HG02981 (cell line): ENCODE results near the gene KCNK17.

ENCODE experiments used
- ATAC-seq: cut with Tn5 transposase; IDR thresholded peaks from one replicate; pipeline ENCODE4 v1.9.1; 2021; ENCODE audit warnings: mild to moderate bottlenecking, moderate library complexity; ENCODE audit not compliant: unreplicated experiment

The KCNK17 gene

DNA sequence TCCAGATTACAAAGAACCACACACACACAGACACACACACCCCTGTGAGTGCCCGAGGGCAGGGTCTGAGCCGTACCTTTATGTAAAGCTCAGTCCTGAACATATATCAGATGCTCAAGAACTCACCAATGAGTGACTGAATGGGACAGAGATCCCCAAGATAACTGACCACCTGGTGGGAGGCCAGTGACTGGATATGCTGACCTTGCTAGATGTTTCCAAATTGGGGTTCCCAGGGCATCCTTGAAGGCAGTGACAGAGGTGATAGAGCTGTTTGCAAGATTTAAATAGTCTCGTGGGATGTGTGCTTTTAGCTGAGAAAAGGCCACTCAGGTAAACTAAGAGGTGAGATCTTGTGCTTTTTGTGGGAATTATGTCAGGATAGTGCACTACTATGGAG, 39.3 kb downstream of the KCNK17 start:
- no peak for ATAC-seq

DNA sequence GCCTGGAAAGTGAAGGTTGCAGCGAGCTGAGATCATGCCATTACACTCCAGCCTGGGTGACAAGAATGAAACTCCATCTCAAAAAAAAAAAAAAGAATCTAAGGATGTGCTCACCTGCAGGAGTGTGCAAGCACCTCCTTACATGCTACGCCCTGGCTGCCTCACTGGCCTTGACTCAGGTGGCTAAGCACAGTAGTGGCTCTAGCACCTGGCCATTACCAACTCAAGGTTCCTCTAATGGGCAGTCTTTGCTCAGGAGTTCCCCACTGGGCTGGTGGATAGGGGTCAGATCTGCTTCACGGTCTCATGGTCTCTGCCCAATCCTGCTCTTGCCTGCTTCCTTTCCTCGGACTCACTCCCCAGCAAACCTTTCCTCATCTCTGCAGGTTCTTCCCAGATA, 39.7 kb downstream of the KCNK17 start:
- ATAC-seq: no peak

DNA sequence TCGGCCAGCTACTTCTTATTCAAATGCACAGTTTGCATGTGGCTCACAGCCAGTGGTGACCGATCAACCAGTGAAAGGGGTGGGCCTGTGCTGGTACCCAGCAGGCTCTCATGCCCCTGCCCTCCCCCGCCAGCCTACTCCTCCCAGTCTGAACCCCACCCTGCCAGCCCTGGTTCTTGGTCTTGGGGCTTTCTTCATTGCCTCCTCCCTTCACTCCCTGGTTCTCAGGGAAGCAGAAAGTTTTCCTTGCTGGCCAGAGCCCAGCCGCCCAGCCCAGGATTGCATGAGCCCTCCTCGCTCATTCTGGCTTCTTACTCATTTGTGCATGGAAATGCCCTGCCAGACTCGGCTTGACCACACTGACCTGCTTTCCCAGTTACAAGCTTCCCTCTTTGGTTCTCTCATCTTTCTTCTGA, 40.8 kb downstream of the KCNK17 start:
- ATAC-seq: no peak

DNA sequence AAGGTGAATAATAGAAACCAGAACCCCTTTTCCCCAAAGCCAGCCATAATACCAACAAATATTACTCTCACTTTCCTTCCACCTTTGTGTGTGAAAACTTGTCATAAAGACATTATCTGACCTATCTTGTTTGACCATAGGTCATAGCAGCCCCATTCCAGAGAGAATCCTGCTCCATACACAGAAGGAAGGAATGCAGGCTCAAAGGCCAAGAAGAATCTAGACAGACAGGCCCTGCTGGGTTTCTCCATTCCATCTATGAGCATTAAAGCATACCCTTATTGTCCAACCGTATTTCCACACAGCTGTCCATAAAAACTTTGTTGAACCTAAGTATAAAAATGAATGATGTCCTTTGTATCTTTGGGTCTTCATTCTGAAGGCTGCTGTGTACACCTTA, 44.3 kb downstream of the KCNK17 start:
- no peak for ATAC-seq

DNA sequence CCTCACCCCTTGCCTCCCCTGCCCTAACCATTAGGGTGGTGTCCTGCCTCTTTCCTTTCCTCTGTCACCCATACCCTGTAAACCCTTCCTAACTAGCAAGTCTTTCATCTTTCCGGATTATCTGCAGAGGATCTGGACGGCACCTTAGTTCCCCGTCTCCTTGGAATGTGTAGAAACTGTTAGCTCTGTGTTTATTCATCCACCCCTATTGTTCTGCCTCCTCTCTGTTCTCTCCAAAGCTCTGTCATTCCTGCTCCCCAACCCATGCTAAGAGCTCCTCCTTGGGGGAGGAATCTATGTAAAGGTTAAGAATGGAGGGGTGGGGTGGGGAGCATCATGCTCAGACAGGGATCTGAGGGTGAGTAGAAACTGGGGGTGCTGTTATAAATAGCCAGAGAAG, 45.5 kb downstream of the KCNK17 start:
- no peak for ATAC-seq

DNA sequence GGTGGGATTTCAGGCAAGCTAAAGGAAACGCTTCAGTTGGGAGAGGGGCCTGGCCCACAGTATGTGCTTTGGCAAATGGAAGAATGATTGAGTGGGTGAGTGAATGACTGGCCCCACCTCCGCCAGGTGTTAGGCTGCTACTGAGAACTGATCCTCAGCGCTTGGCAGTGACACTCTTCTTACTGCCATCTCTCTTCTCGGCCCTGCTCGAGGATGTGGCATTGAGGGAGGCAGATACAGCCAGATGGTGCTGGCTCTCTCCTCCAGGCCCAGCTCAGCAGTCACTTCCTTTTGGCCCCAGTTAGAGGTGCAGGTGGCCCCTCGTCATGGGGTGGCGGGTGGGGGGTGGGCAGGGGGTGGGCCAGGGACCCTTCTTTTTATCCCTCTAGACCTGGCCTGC, 46.0 kb downstream of the KCNK17 start:
- ATAC-seq: no peak

DNA sequence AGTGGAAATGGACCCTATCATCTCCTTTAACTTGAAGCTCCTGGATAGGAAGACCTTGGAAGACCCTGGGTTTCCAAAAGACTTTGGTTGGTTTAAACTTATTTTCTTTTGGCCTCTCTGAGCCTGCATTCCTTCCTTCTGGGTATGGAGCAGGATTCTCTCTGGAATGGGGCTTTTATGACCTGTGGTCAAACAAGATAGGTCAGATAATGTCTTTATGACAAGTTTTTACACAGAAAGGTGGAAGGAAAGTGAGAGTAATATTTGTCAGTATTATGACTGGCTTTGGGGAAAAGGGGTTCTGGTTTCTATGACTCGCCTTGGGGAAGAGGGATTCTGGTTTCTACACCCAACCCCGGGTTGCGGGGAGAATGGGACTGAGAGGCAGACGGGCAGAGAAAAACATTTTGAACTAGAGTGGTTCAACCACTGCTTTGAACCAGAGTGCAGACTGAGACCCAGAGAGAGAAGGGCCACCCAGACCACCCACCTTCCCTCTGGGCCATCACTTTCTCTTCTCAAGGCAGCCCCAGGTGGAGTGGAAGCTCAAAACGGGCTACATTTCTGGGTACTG, 47.4 kb downstream of the KCNK17 start:
- no peak for ATAC-seq

DNA sequence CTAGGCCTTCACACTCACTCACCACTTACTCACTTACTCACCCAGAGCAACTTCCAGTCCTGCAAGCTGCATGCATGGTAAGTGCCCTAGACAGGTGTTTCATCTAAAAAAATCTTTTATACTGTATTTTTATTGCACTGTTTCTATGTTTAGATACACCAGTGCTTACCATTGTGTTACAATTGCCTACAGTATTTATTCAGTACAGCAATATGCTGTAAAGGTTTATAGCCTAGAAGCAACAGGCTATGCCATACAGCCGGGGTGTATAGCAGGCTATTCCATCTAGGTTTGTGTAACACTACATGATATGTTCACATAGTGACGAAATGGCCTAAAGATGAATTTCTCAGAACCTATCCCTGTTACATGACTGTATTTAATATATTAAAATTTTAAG, 47.8 kb downstream of the KCNK17 start:
- no peak for ATAC-seq

DNA sequence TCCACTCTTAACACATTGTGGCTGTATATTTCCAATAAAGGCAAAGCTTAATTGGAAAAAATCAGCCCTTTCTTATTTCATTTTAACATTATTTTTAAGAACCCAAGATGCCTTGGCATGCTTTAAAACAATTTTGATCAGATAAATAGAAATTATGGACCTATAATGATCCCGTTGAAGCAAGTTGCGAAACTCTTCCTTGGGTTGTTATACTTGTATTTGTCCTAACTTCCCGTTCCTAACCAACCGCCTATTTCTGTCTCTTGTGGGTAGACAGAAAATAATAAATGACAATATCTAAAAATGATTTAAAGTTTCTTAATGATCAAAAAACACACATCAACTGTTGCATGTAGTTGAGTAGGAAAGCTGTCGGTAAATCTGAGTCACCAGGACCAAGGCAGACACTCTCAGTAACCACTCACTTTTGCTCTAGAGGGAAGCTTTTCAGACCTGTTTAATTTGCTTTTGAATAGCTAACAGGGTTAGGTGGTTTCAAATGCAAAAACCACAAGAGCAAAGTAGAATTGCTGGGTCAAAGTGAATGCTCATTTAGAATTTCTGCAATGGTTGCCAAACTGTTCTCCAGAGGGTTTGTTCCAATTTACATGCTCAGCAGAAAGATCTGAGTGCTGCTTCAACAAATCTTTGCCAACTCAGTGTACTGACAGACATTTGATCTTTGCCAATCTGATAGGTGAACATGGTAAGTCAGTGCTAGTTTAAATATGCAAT, 50.7 kb downstream of the KCNK17 start:
- ATAC-seq: no peak

DNA sequence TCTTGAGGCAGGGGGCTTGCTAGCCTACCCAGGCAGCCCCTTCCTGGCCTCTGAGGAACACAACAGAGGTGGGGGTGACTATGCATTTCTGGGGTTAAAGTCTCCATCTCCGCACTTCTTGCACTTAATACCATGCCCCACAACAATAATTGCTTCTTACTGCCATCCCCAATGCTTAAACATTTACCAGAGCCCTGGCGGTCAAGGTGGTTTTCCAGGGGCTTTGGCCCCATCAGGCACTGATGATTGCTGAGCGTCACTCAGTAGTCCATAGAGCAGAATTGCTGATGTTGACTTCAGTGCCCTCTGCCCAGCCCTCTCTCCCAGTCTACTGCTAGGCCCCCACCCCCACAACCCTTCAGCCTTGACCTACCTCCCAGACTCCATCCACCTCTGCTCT, 52.5 kb downstream of the KCNK17 start:
- ATAC-seq: no peak

DNA sequence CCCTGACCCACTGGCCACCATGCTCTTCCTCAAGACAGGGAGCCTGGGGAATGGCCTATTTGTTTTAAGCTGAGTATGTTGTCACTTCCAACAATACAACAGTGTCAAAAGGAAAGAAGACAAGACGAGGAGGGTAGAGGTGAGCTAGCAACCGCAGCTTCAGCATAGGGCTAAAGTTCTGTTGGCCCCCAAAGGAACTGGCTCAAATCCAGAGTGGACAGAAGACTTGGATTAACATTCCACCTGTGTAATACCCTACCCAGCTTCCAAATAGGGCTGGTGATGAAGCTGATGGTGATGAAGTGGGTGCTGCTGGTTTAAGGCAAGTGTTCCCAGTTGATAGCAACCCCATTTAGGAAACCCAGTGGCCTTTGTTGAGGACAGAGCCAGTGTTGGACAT, 53.3 kb downstream of the KCNK17 start:
- ATAC-seq: no peak

DNA sequence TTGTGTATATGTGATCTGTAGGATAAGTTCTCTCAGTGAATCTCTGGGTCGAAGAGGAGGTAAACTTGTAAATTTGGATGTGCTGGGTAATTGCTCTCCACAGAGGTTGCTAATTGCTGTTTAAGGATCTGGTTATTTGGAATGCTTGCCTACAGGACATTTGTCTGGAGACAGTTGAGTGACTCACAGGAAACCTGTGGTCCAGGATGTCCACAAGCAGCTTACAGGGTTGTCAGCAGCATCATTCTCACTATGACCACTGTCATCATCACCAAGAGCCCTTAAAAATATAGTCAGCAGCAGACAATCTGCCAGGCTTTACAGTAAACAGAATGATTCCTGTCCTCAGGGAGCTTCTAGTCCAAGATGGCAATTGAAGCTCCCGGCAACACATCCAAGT, 53.8 kb downstream of the KCNK17 start:
- no peak for ATAC-seq

DNA sequence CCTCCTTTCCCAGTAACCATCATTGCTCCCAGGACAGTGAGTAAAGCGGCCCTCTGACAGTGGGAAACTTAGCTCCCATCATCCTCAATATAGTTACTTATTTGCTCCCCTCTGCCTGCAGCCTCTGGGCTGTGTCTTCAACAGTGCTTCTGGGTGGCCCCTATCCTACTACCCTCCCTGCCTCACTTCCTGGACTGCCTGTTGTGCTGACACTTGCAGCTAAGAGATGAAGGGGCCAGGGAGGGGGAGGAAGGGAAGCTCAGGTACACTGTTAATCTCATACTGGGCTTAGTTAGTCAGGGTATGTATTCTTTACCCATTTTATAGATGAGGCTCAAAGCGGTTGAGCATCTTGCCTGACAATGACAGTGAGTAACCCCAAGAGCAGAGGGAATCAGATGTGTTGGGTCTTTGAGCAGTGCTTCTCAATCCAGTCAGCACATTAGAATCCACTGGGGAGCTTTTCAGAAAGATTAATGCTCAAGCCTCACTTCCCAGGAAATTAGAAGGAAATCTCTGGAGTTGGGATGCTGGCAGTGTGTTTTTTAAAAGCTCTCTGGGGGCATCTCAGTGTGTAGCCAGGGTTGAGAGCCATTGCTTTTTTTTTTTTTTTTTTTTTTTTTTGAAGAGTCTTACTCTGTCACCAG, 57.8 kb downstream of the KCNK17 start:
- no peak for ATAC-seq

DNA sequence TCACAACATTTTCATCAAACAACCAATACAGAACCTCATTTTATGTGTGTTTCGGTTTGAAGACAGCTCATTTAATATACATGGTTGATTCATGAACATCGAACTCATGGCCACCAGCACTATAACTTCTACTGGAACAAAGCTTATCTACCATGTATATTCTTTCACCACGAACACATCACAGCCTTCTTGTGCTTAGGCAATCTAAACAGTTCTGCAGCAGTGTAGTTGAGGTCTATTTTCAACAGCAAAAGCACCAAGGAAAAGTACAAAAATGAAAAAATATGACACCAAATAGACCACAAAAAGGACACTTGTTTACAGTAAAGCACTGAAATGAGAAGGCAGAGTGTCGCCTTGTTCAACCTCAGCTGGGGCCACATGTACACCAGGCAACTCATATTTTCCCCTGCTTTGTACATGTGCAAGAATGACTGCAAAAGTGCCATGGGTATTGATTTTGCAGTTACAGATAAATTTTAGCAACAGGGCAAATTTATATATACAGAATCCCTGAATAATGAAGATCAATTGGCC, 59.2 kb downstream of the KCNK17 start:
- no peak for ATAC-seq

DNA sequence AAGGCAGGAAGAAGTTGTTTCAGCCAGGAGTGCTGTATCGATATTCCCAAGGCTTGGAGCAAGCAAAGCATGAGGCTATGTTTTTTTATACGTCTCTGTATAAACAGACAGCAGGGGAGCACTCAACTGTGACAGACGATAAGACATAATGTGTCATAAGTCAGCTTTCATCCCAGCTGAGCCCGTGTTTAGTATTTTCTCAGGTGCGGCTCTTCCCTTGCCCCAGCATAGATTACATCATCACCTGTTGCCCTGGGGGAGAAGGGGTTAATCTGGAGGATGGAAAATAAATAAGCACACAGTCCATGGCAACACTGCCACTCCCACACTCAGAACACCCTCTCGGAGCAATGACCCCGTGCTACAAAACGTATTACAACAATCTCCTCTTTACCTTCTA, 62.8 kb downstream of the KCNK17 start:
- no peak for ATAC-seq

DNA sequence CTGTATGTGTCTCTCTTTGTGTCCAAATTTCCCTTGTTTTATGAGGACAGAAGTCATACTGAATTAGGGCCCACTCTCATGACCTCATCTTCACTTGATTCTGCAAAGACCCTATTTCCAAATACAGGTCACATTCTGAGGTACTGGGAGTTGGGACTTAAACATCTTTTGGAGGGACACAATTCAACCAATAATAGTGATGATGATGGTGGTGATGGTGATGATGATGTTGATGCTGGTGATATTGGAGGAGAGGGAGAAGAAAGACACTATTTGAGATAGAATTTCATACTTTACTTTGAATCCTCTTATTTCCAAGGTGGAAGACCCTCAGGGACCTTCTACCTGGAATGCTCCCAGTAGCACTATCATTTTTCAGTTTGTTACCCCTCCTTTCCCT, 63.7 kb downstream of the KCNK17 start:
- no peak for ATAC-seq

DNA sequence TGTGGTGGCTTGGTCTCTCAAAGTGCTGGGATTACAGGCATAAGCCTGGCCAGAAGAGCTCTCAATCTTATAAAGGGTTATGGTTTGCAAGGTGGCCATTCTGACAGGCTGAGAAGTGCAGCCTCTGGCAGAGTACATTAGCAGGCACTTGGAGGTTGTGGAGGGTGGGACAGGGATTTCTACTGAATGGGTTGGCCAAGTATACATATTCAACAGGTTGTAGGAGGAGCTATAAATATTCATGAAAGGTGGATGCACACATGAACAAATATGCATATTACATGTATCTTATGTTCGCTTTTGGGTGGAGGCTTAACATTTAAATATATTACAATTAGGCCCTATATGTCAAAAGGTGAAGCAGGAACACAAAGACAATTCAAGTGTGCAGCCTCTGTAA, 64.9 kb downstream of the KCNK17 start:
- ATAC-seq: no peak
